OCI-LY3 (cell line): ENCODE data around the gene PIGL.
"Not testable (repeated sequence)": the region's sequence is repeated elsewhere in the genome, so short reads cannot be mapped to it uniquely, and the experiment has no call there.

Experiments used
- H2AFZ ChIP-seq: fragments of 200-600, 300-600 bp; shearing (Covaris generic); 2 replicates; pipeline ENCODE4 v1.6.0; 2014; ENCODE audit warnings: antibody characterized with exemption, low read depth, low read length
- H3K27ac ChIP-seq: fragments of 200-600, 300-600 bp; sonication (generic); 2 replicates; pipeline ENCODE4 v1.5.1; 2014; ENCODE audit warnings: mild to moderate bottlenecking, low read length, moderate library complexity, mixed read lengths
- H3K27me3 ChIP-seq: fragments of 200-600, 300-600 bp; sonication (generic); 2 replicates; pipeline ENCODE4 v1.6.1; 2014; ENCODE audit warnings: low read depth, low read length, mixed read lengths
- H3K36me3 ChIP-seq: fragments of 200-600, 300-600 bp; sonication (generic); replicated peaks from 2 replicates; pipeline ENCODE3; 2014; ENCODE audit warnings: low read depth, low read length, mixed read lengths
- H3K4me1 ChIP-seq: fragments of 300-600, 200-600 bp; sonication (generic); 2 replicates; pipeline ENCODE4 v1.6.1; 2014; ENCODE audit warnings: low read length, mixed read lengths
- H3K4me2 ChIP-seq: fragments of 200-600, 300-600 bp; sonication (generic); 2 replicates; pipeline ENCODE4 v1.6.1; 2014; ENCODE audit warnings: low read length, mixed read lengths
- H3K4me3 ChIP-seq: fragments of 300-600, 200-600 bp; sonication (generic); 2 replicates; pipeline ENCODE4 v1.5.1; 2014; ENCODE audit warnings: antibody characterized with exemption, mild to moderate bottlenecking, low read length, moderate library complexity
- H3K79me2 ChIP-seq: fragments of 300-600, 200-600 bp; shearing (Covaris generic); 2 replicates; pipeline ENCODE4 v1.6.1; 2014; ENCODE audit warnings: mild to moderate bottlenecking, low read length, mixed read lengths
- H3K9ac ChIP-seq: fragments of 300-600, 200-600 bp; shearing (Covaris generic); 2 replicates; pipeline ENCODE4 v1.6.0; 2014; ENCODE audit warnings: mild to moderate bottlenecking, low read length, moderate library complexity
- H3K9me3 ChIP-seq: fragments of 200-600, 300-600 bp; shearing (Covaris generic); 2 replicates; pipeline ENCODE4 v1.6.1; 2014; ENCODE audit warnings: low read length, mixed read lengths; ENCODE audit not compliant: insufficient read depth
- H4K20me1 ChIP-seq: fragments of 200-600, 300-600 bp; sonication (generic); 2 replicates; pipeline ENCODE4 v1.6.1; 2016; ENCODE audit warnings: low read length, mixed read lengths; ENCODE audit not compliant: insufficient read depth
- CTCF ChIP-seq: fragments of 200-600, 300-600 bp; sonication (generic); IDR thresholded peaks from 2 replicates; pipeline ENCODE4 v1.5.1; 2014; ENCODE audit warnings: antibody characterized with exemption, low read length, low read depth
- EZH2phosphoT487 ChIP-seq: fragments of 200-600 bp; shearing (Covaris generic); IDR thresholded peaks from 2 replicates; pipeline ENCODE4 v1.6.1; 2018; ENCODE audit warnings: antibody characterized with exemption, mixed run types, low read depth

PIGL gene

GRCh38 chr17:16302856-16303255 is 85.8 kb downstream of the PIGL start:
- Histone ChIP-seq H2AFZ (no peak overlapping the region), H3K27ac (no peak overlapping the region), H3K36me3 (no peaks in the 10 kb centered on the region), H3K4me1 (no peaks in the 10 kb centered on the region), H3K4me2 (no peak overlapping the region), H4K20me1 (no peaks in the 10 kb centered on the region), H3K79me2 (no peaks in the 10 kb centered on the region), H3K9ac (no peak overlapping the region), H3K9me3 (no peaks in the 10 kb centered on the region), H3K4me3 (no peak overlapping the region), H3K27me3 (no peaks in the 10 kb centered on the region)
- TF ChIP-seq EZH2phosphoT487 (no peak), CTCF (no peak)

GRCh38 chr17:16304830-16305229 is 87.8 kb downstream of the PIGL start:
- Histone ChIP-seq H3K4me3 (no peak overlapping the region), H3K9me3 (no peaks in the 10 kb centered on the region), H3K4me1 (no peaks in the 10 kb centered on the region), H3K27ac (no peak overlapping the region), H2AFZ (no peak overlapping the region), H3K79me2 (no peaks in the 10 kb centered on the region), H3K4me2 (no peak overlapping the region), H3K36me3 (no peaks in the 10 kb centered on the region), H3K27me3 (no peaks in the 10 kb centered on the region), H3K9ac (no peak overlapping the region), H4K20me1 (no peaks in the 10 kb centered on the region)
- TF ChIP-seq CTCF (peak; percentile 43), EZH2phosphoT487 (no peak)

- Histone ChIP-seq H2AFZ (no peak overlapping the region), H3K4me1 (no peaks in the 10 kb centered on the region), H3K27ac (no peak overlapping the region), H3K9me3 (no peaks in the 10 kb centered on the region), H3K36me3 (no peaks in the 10 kb centered on the region), H3K79me2 (no peaks in the 10 kb centered on the region), H3K4me3 (no peak overlapping the region), H3K9ac (no peak overlapping the region), H3K27me3 (no peaks in the 10 kb centered on the region), H4K20me1 (no peaks in the 10 kb centered on the region), H3K4me2 (no peak overlapping the region)
- no peak for TF ChIP-seq EZH2phosphoT487
- TF ChIP-seq CTCF, result no peak
These were observed 89.2 kb downstream of the PIGL start for GRCh38 chr17:16306211-16306610.

GRCh38 chr17:16312061-16312460 is 95.1 kb downstream of the PIGL start:
- not testable (repeated sequence) for H2AFZ ChIP-seq, H3K9me3 ChIP-seq, H3K4me1 ChIP-seq, H3K9ac ChIP-seq, H3K27ac ChIP-seq, H3K36me3 ChIP-seq, H3K27me3 ChIP-seq, H3K4me2 ChIP-seq, H3K4me3 ChIP-seq, H3K79me2 ChIP-seq, H4K20me1 ChIP-seq
